Calu3 (cell line): Measurements from ENCODE around the gene RGL3. TPM values are rescaled to one million over a fixed set of nuclear protein-coding genes. Genes with fewer than 3 reads are reported as not detected.
"Not testable (repeated sequence)": the region's sequence is repeated elsewhere in the genome, so short reads cannot be mapped to it uniquely, and the experiment has no call there.

Experiments used
- Bru-seq: library from RNA; stranded (reverse); fragments of 400-500 nt; gene quantifications from one replicate; lab custom pipeline; 2021; lab: Mats Ljungman, UMichigan
- BruChase-seq, 2 experiments: library from RNA; stranded (reverse); fragments of 400-500 nt; gene quantifications; one replicate each; lab custom pipeline; 2021; lab: Mats Ljungman, UMichigan
- BruUV-seq: library from RNA; stranded (reverse); fragments of 400-500 nt; replicated peaks from 2 replicates; lab custom pipeline; 2021; lab: Mats Ljungman, UMichigan
- CTCF ChIA-PET: fragments of 300-600 bp; sonication (Branson Sonifier 250); formaldehyde crosslinking; loops from one replicate; lab custom pipeline; 2022; ENCODE audit warnings: antibody characterized with exemption; lab: Charles Lee
- DNase-seq: peaks from one replicate; pipeline ENCODE4 v3.0.0; 2022
- H3K27ac Mint-ChIP-seq: one replicate; pipeline ENCODE4 v1.8.0; 2022; ENCODE audit warnings: mixed read lengths; ENCODE audit not compliant: unreplicated experiment
- H3K27me3 Mint-ChIP-seq: one replicate; pipeline ENCODE4 v1.8.0; 2022; ENCODE audit warnings: mixed read lengths; ENCODE audit not compliant: unreplicated experiment
- H3K36me3 Mint-ChIP-seq: one replicate; pipeline ENCODE4 v1.8.0; 2022; ENCODE audit warnings: mild to moderate bottlenecking, moderate library complexity, mixed read lengths; ENCODE audit not compliant: insufficient read depth, unreplicated experiment
- H3K4me1 Mint-ChIP-seq: one replicate; pipeline ENCODE4 v1.8.0; 2022; ENCODE audit warnings: mild to moderate bottlenecking, low read depth, mixed read lengths; ENCODE audit not compliant: unreplicated experiment
- H3K4me3 Mint-ChIP-seq: one replicate; pipeline ENCODE4 v1.8.0; 2022; ENCODE audit warnings: mild to moderate bottlenecking, low read depth, moderate library complexity, mixed read lengths; ENCODE audit not compliant: unreplicated experiment
- H3K9me3 Mint-ChIP-seq: one replicate; pipeline ENCODE4 v1.8.0; 2022; ENCODE audit warnings: low read depth, mixed read lengths; ENCODE audit not compliant: unreplicated experiment
- CTCF ChIP-seq: fragments of 200-600 bp; IDR thresholded peaks from one replicate; pipeline ENCODE4 v1.8.0; 2022; ENCODE audit warnings: antibody characterized with exemption; ENCODE audit not compliant: unreplicated experiment
- intact Hi-C: fragments of 100-400 bp; cut with micrococcal nuclease; formaldehyde crosslinking; loops from one replicate; pipeline ENCODE4 v1.10.0; 2022; ENCODE audit not compliant: unreplicated experiment
- long read RNA-seq: library from polyadenylated mRNA; stranded (forward); transcript quantifications from one replicate; pipeline ENCODE4 v2.0.0, GENCODE V29; 2022
- total RNA-seq: library from RNA; stranded (reverse); gene quantifications from 2 replicates; pipeline ENCODE4 v1.2.3, GENCODE V29; 2022

The RGL3 gene
- total RNA-seq (83.1 and 84.1 TPM in 2 replicates), Bru-seq, nascent RNA (percentile 53 among the genes with signal in this experiment), BruChase-seq, experiment 1, labeled RNA remaining after a 6-hour chase (percentile 74 among the genes with signal in this experiment), BruChase-seq, experiment 2, labeled RNA remaining after a 2-hour chase (percentile 71 among the genes with signal in this experiment)
- long read RNA-seq, partial matches to known transcripts, result 7 of 49 reads
- long read RNA-seq, other reads (novel, unspliced or antisense), result 39 of 49 reads

- intact Hi-C loops, result loop anchor here (5.0 kb wide), 1 partner anchor 37 kb away; the partner anchor contains the start of gene EPOR
- peaks cover 31% of the 10 kb centered on the region for H3K36me3 Mint-ChIP-seq
- no peak for TF ChIP-seq CTCF
- no peak within 1 kb of the TSS for H3K27ac Mint-ChIP-seq
- peak; percentile 58 for DNase-seq
- BruUV-seq, result no TSS peak
- peaks cover 13% of the 10 kb centered on the region for H3K27me3 Mint-ChIP-seq
- no peaks in the 10 kb centered on the region for H3K9me3 Mint-ChIP-seq
- H3K4me3 Mint-ChIP-seq, result peak within 1 kb of the TSS; percentile 83
- H3K4me1 Mint-ChIP-seq, result peaks cover 10% of the 10 kb centered on the region
- CTCF ChIA-PET, result interaction anchor here (0.6 to 1.8 kb wide), 4 partner anchors 35 to 1378 kb away, joined by 3 to 7 read pairs (median 6); partner anchors contain the start of gene EPOR
Observed at GRCh38 chr19:11418549-11419506, at the start of gene RGL3. RGL3 (minus strand) TSS chr19:11419314; CDS start chr19:11419278, 36 bp downstream.

- intact Hi-C loops, H3K4me1 Mint-ChIP-seq, H3K9me3 Mint-ChIP-seq, BruUV-seq, DNase-seq, H3K36me3 Mint-ChIP-seq, H3K4me3 Mint-ChIP-seq, H3K27ac Mint-ChIP-seq, H3K27me3 Mint-ChIP-seq: not testable (repeated sequence)
- CTCF ChIA-PET, result interaction anchor here (0.6 kb wide), 1 partner anchor 173 kb away, joined by 4 read pairs; no protein-coding TSS in a partner anchor
Observed at GRCh38 chr19:11468266-11468845, 49.2 kb upstream of the RGL3 start.

GRCh38 chr19:11465600-11465999 is 46.5 kb upstream of the RGL3 start:
- CTCF ChIA-PET, result no interaction called here
- no peak overlapping the region for H3K27ac Mint-ChIP-seq
- H3K9me3 Mint-ChIP-seq, result no peaks in the 10 kb centered on the region
- no peaks in the 10 kb centered on the region for H3K4me1 Mint-ChIP-seq
- peaks cover 5% of the 10 kb centered on the region for H3K27me3 Mint-ChIP-seq
- no peak for DNase-seq
- intact Hi-C loops, result no loop called here
- H3K4me3 Mint-ChIP-seq, result no peak overlapping the region
- no peak for TF ChIP-seq CTCF
- no peaks in the 10 kb centered on the region for H3K36me3 Mint-ChIP-seq
- BruUV-seq, result no TSS peak

- H3K27me3 Mint-ChIP-seq, result peaks cover 15% of the 10 kb centered on the region
- no peaks in the 10 kb centered on the region for H3K4me1 Mint-ChIP-seq
- H3K27ac Mint-ChIP-seq, result no peak overlapping the region
- BruUV-seq, result no TSS peak
- no peak overlapping the region for H3K4me3 Mint-ChIP-seq
- no peaks in the 10 kb centered on the region for H3K36me3 Mint-ChIP-seq
- intact Hi-C loops, result no loop called here
- DNase-seq, result no peak
- no peak for TF ChIP-seq CTCF
- no peaks in the 10 kb centered on the region for H3K9me3 Mint-ChIP-seq
- CTCF ChIA-PET, result interaction anchor here (0.6 kb wide), 1 partner anchor 27 kb away, joined by 4 read pairs; no protein-coding TSS in a partner anchor
Observed at GRCh38 chr19:11464333-11465265, 45.5 kb upstream of the RGL3 start.
